Measurements from ENCODE around the gene LPP. TPM values are rescaled to one million over a fixed set of nuclear protein-coding genes. Genes with fewer than 3 reads are reported as not detected.

The LPP gene
- total RNA-seq, 3 donors from 2014 or later (not counting 1 experiment from before 2014, with no cell fraction given) = 137 to 163 (median 149) TPM

- no peak overlapping the region for H3K4me3 ChIP-seq (ENCODE audit: low read length)
- no peak overlapping the region for H3K4me3 Mint-ChIP-seq
- H3K9me3 Mint-ChIP-seq = no peaks in the 10 kb centered on the region
- peaks cover 28 to 38% of the 10 kb centered on the region in 2 donors for H3K4me1 Mint-ChIP-seq
- no peaks in the 10 kb centered on the region for H3K4me1 ChIP-seq (ENCODE audit: control insufficient read depth, insufficient read depth, low read length)
- DNase-seq (no peak), ATAC-seq (no peak)
- WGBS (ENCODE audit: insufficient coverage) = no CpG with 5 or more reads among the region's 3 CpGs
- H3K36me3 Mint-ChIP-seq = peaks cover 23% of the 10 kb centered on the region
- intact Hi-C loops (cut with micrococcal nuclease) = no loop called here
- no peak overlapping the region for H3K27ac ChIP-seq (ENCODE audit: low read length)
- TF ChIP-seq CTCF (IDR thresholded peaks at IDR 0.05) = no peak
- no peaks in the 10 kb centered on the region for H3K9me3 ChIP-seq (ENCODE audit: control insufficient read depth, insufficient read depth, low read length)
- H3K27ac Mint-ChIP-seq = no peak overlapping the region
- no peaks in the 10 kb centered on the region for H3K27me3 ChIP-seq (ENCODE audit: control insufficient read depth, insufficient read depth, low read length)
- H3K27me3 Mint-ChIP-seq (ENCODE audit: low read depth in 2 of 2) = no peaks in the 10 kb centered on the region
- no peaks in the 10 kb centered on the region for H3K36me3 ChIP-seq (ENCODE audit: control insufficient read depth, insufficient read depth, low read length)
These were observed 375.3 kb downstream of the LPP start for GRCh38 chr3:188529228-188529627.

DNA sequence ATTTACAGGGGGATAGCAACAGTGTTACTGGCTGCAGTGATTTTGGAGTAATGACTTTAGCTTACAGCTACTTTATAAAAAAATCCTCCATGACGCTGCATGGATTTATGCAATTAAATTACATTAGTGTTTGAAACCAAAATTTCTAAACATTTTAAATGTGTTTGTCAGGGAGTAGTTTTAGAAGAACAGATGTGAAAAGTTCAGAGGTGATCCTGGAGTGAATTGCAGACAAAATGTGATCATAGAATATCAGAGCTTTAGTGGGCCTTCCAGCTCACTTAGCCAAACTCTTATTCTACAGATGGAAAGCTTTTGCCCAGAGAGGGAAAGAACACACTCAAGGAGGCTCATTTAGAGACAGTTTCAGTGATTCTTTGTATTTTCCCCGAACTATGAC is 376.3 kb downstream of the LPP start:
- ATAC-seq (no peak), DNase-seq (no peak)
- H3K4me3 Mint-ChIP-seq = no peak overlapping the region
- no peaks in the 10 kb centered on the region for H3K27me3 Mint-ChIP-seq (ENCODE audit: low read depth in 2 of 2)
- 100% methylated on average over 1 of the region's 2 CpGs for WGBS (ENCODE audit: insufficient coverage)
- Histone ChIP-seq H3K27me3 (ENCODE audit: control insufficient read depth, insufficient read depth, low read length) (no peaks in the 10 kb centered on the region), H3K4me1 (ENCODE audit: control insufficient read depth, insufficient read depth, low read length) (no peaks in the 10 kb centered on the region), H3K36me3 (ENCODE audit: control insufficient read depth, insufficient read depth, low read length) (no peaks in the 10 kb centered on the region), H3K9me3 (ENCODE audit: control insufficient read depth, insufficient read depth, low read length) (no peaks in the 10 kb centered on the region), H3K27ac (ENCODE audit: low read length) (no peak overlapping the region), H3K4me3 (ENCODE audit: low read length) (no peak overlapping the region)
- no peak for TF ChIP-seq CTCF (IDR thresholded peaks at IDR 0.05)
- no peaks in the 10 kb centered on the region for H3K9me3 Mint-ChIP-seq
- H3K4me1 Mint-ChIP-seq = peaks cover 32 to 40% of the 10 kb centered on the region in 2 donors
- intact Hi-C loops (cut with micrococcal nuclease) = no loop called here
- H3K36me3 Mint-ChIP-seq = peaks cover 19% of the 10 kb centered on the region
- no peak overlapping the region for H3K27ac Mint-ChIP-seq

DNA sequence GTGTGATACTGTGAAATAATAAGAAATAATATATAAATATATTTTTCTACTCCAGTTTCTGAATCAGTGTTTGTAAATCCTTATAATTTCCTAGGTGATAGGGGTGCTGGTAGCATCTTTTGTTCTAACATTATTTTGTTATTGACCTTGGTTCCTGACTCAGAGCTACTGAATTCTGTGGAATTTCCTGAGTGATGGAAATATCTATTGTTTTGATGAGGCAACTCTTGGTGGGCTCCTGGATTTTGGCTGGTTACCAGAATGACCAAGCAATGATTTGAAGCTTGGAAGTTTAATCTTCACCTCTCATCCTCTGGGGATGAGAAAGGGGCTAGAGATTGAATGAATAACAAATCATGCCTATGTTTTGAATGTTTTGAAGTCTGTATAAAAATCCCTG is 377.3 kb downstream of the LPP start:
- H3K27me3 Mint-ChIP-seq (ENCODE audit: low read depth in 2 of 2) = no peaks in the 10 kb centered on the region
- H3K4me1 ChIP-seq (ENCODE audit: control insufficient read depth, insufficient read depth, low read length) = no peaks in the 10 kb centered on the region
- H3K36me3 ChIP-seq (ENCODE audit: control insufficient read depth, insufficient read depth, low read length) = no peaks in the 10 kb centered on the region
- H3K36me3 Mint-ChIP-seq = peaks cover 9% of the 10 kb centered on the region
- H3K9me3 Mint-ChIP-seq = no peaks in the 10 kb centered on the region
- no peak overlapping the region for H3K27ac Mint-ChIP-seq
- H3K4me3 ChIP-seq (ENCODE audit: low read length) = no peak overlapping the region
- H3K27me3 ChIP-seq (ENCODE audit: control insufficient read depth, insufficient read depth, low read length) = no peaks in the 10 kb centered on the region
- ATAC-seq = no peak
- no peak overlapping the region for H3K27ac ChIP-seq (ENCODE audit: low read length)
- peaks cover 24 to 40% of the 10 kb centered on the region in 2 donors for H3K4me1 Mint-ChIP-seq
- no peak for TF ChIP-seq CTCF (IDR thresholded peaks at IDR 0.05)
- no peak for DNase-seq
- no peak overlapping the region for H3K4me3 Mint-ChIP-seq
- H3K9me3 ChIP-seq (ENCODE audit: control insufficient read depth, insufficient read depth, low read length) = no peaks in the 10 kb centered on the region
- intact Hi-C loops (cut with micrococcal nuclease) = no loop called here

- Histone ChIP-seq H3K36me3 (ENCODE audit: control insufficient read depth, insufficient read depth, low read length) (no peaks in the 10 kb centered on the region), H3K4me3 (ENCODE audit: low read length) (no peak overlapping the region), H3K27ac (ENCODE audit: low read length) (no peak overlapping the region), H3K27me3 (ENCODE audit: control insufficient read depth, insufficient read depth, low read length) (no peaks in the 10 kb centered on the region), H3K9me3 (ENCODE audit: control insufficient read depth, insufficient read depth, low read length) (no peaks in the 10 kb centered on the region), H3K4me1 (ENCODE audit: control insufficient read depth, insufficient read depth, low read length) (no peaks in the 10 kb centered on the region)
- H3K4me3 Mint-ChIP-seq = no peak overlapping the region
- DNase-seq (no peak), ATAC-seq (no peak)
- peak overlapping the region; percentile 5 to 36 for H3K27ac Mint-ChIP-seq
- intact Hi-C loops (cut with micrococcal nuclease) = no loop called here
- no peak for TF ChIP-seq CTCF (IDR thresholded peaks at IDR 0.05)
- WGBS (ENCODE audit: insufficient coverage) = no CpG with 5 or more reads among the region's 1 CpG
- H3K4me1 Mint-ChIP-seq = peaks cover 28 to 48% of the 10 kb centered on the region in 2 donors
- H3K9me3 Mint-ChIP-seq = no peaks in the 10 kb centered on the region
- no peaks in the 10 kb centered on the region for H3K27me3 Mint-ChIP-seq (ENCODE audit: low read depth in 2 of 2)
- H3K36me3 Mint-ChIP-seq = no peaks in the 10 kb centered on the region
These were observed 379.2 kb downstream of the LPP start for GRCh38 chr3:188533172-188533571.
